K562 (cell line): ENCODE data around the gene MYOM1. TPM values are rescaled to one million over a fixed set of nuclear protein-coding genes. Genes with fewer than 3 reads are reported as not detected.

Experiments used
- ATF2 ChIP-seq: sonication (generic); formaldehyde crosslinking; IDR thresholded peaks from 2 replicates; pipeline ENCODE4 v1.8.1; 2022; ENCODE audit warnings: missing genetic modification reagents
- DEAF1 ChIP-seq: fragments of 450-650 bp; formaldehyde crosslinking; IDR thresholded peaks from 2 replicates; pipeline ENCODE4 v1.4.0; 2020; ENCODE audit warnings: mild to moderate bottlenecking, moderate library complexity
- ETV6 ChIP-seq, 3 experiments: fragments of 150-350 bp in 1 of 3; sonication (generic) in 1 of 3; formaldehyde crosslinking in 1 of 3; IDR thresholded peaks; 2 replicates each; pipeline versions ENCODE4 v1.6.1 to v1.8.0; 2014 to 2022; ENCODE audit warnings: borderline replicate concordance in 2 of 3, low read depth in 2 of 3, antibody characterized with exemption in 1 of 3, low read length in 1 of 3, mild to moderate bottlenecking in 1 of 3, missing genetic modification reagents in 1 of 3
- FOS ChIP-seq: IDR thresholded peaks from 3 replicates; pipeline ENCODE4 v1.6.1; 2011; ENCODE audit not compliant: insufficient read length; ENCODE audit errors: extremely low read depth
- KLF10 ChIP-seq: fragments of 250-450 bp; sonication (Bioruptor Pico); IDR thresholded peaks from 2 replicates; pipeline ENCODE4 v1.6.1; 2021; ENCODE audit warnings: matching md5 sums
- MBD1 ChIP-seq: fragments of 250-450 bp; sonication (Bioruptor Pico); IDR thresholded peaks from 2 replicates; pipeline ENCODE4 v1.8.0; 2022; ENCODE audit warnings: inconsistent platforms
- RBM39 ChIP-seq: fragments of 200-400 bp; formaldehyde crosslinking; optimal IDR thresholded peaks from 2 replicates; pipeline ENCODE3; 2018; ENCODE audit warnings: low read depth, low read length
- STAG1 ChIP-seq: sonication (generic); formaldehyde crosslinking; IDR thresholded peaks from 2 replicates; pipeline ENCODE4 v1.5.0; 2020; ENCODE audit warnings: missing genetic modification reagents, borderline replicate concordance
- TCF15 ChIP-seq: fragments of 250-450 bp; sonication (Bioruptor Pico); IDR thresholded peaks from 2 replicates; pipeline ENCODE4 v1.8.0; 2022; ENCODE audit warnings: moderate library complexity, mild to moderate bottlenecking, inconsistent platforms
- ZBTB7A ChIP-seq: IDR thresholded peaks from 2 replicates; pipeline ENCODE4 v1.6.1; 2011; ENCODE audit warnings: low read depth, mild to moderate bottlenecking, low read length, moderate library complexity, borderline replicate concordance; ENCODE audit not compliant: control insufficient read depth
- ZNF436 ChIP-seq: fragments of 250-450, 450-650 bp; sonication (Bioruptor Pico); formaldehyde crosslinking; IDR thresholded peaks from 2 replicates; pipeline ENCODE4 v1.7.0; 2020; ENCODE audit warnings: mild to moderate bottlenecking
- polyA plus RNA-seq, 8 experiments: library from polyadenylated mRNA; depleted of rRNA in 4 of 8; stranded (reverse) in 5 of 8; unstranded in 3 of 8; fragments of >200 nt; fragmentation: Nextera tagmentation in 2 of 8; fragmentation: Illumina TruSeq in 1 of 8; extraction: Ambion mirVana in 2 of 8; extraction: Trizol in 1 of 8; gene quantifications; 2 replicates each; pipeline versions ENCODE4 v1.2.1 to v1.2.3, GENCODE V29; 2011 to 2014; ENCODE audit warnings: inconsistent platforms in 1 of 8, missing spikeins in 1 of 8
- total RNA-seq, 7 experiments: library from RNA; depleted of rRNA in 6 of 7; stranded (reverse); fragments of >200 nt in 6 of 7; fragmentation: Illumina TruSeq in 2 of 7; extraction: Trizol in 2 of 7; gene quantifications; 2 replicates each; pipeline versions ENCODE4 v1.2.1 to v1.2.3, GENCODE V29; 2011 to 2021; ENCODE audit warnings: low replicate concordance in 1 of 7

The MYOM1 gene
- total and polyA plus RNA-seq, 9 of the 15 experiments (the other 6 are each of a cell fraction or from before 2014, with no cell fraction given) = 0.01 to 0.62 (median 0.25) TPM

DNA sequence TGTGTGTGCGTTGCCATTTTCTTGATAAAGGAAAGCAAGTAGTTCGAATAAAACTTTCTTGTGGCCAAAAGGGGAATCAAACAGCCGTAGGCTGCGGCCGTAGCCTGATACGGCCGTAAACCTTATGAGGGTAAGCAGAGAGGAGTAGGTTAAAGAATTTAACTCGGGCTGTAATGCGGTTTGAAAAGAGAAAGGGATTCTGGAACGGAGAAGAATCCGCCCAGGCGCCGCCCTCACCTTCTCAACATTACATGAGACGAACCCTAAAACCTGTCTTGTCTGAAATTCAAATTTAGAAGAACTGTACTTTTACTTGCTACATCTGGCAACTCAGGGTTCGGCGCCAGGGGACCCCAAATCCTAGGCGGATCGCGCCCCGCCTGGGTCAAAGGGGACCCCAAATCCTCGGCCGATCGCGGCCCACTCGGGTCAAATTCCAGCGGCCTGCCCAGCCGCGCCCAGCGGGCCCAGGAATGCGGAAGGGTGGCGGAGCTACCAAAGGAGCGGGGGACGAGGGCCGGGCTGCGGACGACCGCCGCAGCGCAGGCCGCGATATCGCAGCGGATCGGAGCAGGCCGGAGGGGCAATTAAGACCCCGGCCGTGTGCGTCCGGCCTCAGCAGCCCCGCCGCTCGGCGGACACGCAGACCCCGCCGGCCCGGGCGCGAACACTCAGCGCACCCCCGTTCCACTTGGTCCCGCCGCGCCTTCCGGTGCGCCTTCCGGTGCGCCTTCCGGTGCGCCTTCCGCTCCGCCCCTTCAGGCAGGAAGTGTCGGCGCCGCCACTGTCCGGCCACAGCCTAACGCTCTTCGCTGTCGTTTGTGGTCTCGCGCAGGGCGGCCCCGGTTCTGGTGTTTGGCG is 41.8 kb upstream of the MYOM1 start, which contains the start of gene MYL12B (continued):
- TF ChIP-seq TCF15 (CRISPR knock-in tag) (no peak), KLF10 (CRISPR knock-in tag) (no peak), ATF2 (CRISPR knock-in tag) (no peak), ZBTB7A (peak; percentile 69; the same call in 1 of the 2 replicates), RBM39 (no peak), ZNF436 (no peak), FOS (no peak), MBD1 (CRISPR knock-in tag) (no peak), ETV6 (IDR thresholded peaks at IDR 0.05; ENCODE audit: borderline replicate concordance in 1 of 2, low read depth in 2 of 2, low read length in 1 of 2) (peak in 1 of 2 experiments; percentile 78; a peak in 2 of 4 replicates), ETV6 (CRISPR knock-in tag; IDR thresholded peaks at IDR 0.05; ENCODE audit: borderline replicate concordance) (no peak), DEAF1 (CRISPR knock-in tag) (no peak), STAG1 (CRISPR knock-in tag) (no peak)
